Stimulated activated CD8-positive, alpha-beta memory T cell treated with anti-CD3 and anti-CD28 coated beads, Interleukin-4, amount 100 ng/mL, for 24 hours (primary cell): ENCODE measurements around the gene UXS1.
"Not testable (repeated sequence)": the region's sequence is repeated elsewhere in the genome, so short reads cannot be mapped to it uniquely, and the experiment has no call there.

Source experiments
- DNase-seq: peaks from one replicate; pipeline ENCODE4 v3.0.0-alpha.2; 2020; ENCODE audit warnings: low read depth

UXS1 gene

DNA sequence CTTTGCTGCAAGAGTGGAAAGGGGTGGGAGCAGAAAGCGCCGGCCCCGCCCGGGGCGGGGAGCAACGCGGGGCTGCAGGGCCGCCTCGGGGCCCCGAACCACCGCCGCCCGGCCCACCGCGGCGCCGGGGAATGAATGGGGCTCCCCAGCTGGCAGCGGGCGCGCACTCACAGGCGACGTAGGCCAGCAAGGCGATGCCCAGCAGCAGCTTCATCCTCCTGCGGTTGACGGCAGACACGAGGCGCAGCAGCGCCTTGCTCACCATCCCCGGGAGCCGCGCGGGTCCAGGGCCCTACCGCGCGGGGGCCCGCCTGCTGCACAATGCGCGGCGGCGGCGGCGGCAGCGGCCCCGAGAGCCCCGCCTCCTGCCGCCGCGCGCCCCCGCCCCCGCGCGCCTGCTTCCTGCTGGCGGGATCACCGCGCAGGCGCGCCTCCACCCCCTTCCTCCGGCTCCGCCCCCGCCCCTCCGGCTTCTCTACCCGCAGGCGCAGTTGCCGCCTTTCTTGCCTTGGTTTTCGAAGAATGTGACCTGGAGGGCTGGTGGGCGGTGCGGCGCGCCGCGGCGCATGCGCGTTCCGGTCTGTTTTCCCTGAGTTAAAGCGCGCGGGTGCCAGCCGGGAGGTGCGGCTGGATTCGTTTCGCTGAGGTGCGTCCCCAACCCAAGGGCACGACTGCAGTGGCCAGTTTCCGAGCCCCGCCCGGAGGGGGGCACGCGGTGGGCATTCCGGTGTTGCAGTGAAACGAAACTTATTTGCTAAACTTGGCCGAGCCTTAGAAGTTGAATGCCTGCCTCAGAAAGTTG is at the start of gene UXS1:
UXS1 (minus strand) TSS at position 325 of the 802 bp plus-strand sequence; CDS start at position 265, 60 bp downstream.
- DNase-seq: peak; percentile 99

DNA sequence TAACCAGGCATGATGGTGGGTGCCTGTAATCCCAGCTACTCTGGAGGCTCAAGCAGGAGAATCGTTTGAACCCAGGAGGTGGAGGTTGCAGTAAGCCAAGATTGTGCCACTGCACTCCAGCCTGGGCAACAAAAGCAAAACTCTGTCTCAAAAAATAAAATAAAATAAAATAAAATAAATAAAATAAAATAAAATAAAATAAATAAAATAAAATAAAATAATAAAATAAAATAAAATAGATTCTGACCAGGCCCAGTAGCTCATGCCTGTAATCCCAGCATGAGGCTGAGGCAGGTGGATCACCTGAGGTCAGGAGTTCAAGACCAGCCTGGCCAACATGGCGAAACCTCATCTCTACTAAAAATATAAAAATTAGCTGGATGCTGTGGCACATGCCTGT is 45.4 kb upstream of the UXS1 start:
- DNase-seq: not testable (repeated sequence)

DNA sequence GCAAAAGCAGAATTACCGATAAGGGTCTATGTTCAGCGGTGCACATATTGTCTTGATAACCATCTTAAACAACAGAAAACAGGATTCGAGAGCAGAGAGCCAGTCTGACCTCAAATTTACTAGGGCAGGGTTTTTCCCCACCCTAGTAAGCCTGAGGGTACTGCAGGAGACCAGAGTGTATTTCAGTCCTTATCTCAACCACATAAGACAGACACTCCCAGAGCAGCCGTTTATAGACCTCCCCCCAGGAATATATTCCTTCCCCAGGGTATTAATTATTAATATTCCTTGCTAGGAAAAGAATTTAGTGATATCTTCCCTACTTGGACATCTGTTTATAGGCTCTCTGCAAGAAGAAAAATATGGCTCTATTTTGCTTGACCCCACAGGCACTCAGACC is 41.3 kb upstream of the UXS1 start:
- DNase-seq: not testable (repeated sequence)

DNA sequence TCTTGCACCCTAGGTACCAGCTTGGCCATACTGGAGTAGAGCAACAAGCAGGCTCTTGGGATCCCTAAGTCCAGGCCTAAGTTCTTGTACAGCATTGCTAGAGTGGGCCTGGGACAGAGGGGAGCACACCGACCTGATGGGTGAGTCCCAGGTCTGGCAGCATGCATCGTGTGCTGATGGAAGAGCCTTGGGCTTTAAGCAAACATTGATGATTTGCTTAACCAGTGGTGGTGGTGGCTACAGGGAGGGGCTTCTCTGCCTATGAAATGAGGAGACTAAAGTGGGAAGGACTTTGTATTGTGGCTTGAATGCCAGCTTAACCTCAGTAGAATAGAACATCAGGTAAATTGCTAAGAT is 39.2 kb upstream of the UXS1 start:
- no peak for DNase-seq

DNA sequence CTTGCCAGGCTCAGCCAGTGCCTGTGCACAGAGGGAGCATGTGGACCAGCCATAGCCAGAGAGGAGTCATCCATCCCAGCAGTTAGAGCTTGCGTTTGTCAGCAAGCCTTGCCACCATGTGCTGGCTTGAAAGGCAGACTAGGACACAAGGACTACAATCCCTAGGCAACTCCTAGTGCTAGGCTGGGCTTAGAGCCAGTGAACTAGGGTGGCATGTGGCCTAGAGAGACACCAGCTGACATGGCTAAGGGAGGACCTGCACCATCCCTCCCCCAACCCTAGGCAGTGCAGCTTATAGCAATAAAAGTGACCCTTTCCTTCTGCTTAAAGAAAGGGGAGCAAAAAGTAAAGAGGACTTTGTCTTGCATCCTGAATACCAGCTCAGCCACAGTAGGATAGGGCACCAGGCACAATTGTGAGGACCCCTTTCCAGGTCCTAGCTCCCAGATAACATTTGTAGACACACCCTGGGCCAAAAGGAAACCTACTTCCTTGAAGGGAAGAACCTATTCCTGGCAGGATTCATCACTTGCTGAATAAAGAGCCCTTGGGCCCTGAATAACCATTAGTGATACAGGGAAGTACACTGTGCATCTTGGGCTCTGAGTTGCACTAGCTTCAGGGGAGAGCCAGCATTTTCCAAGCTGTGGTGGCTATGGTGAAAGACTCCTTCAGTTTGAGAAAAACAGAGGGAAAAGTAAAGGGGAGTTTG is 38.7 kb upstream of the UXS1 start:
- DNase-seq: no peak

DNA sequence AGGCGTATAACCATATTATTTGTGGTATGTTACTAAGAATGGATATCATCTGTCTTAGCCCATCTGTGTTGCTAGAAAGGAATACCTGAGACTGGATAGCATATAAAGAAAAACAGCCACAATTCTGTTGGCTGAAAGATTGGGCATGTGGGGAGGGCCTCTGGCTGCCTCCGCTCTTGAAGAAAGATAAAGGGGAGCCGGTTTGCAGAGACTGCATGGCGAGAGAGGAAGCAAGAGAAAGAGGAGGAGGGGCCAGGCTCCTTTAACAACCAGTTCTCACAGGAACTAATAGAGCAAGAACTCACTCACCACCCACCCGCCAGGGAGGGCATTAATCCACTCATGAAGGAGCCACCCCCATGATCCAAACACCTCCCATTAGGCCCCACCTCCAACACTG is 29.2 kb upstream of the UXS1 start:
- no peak for DNase-seq

DNA sequence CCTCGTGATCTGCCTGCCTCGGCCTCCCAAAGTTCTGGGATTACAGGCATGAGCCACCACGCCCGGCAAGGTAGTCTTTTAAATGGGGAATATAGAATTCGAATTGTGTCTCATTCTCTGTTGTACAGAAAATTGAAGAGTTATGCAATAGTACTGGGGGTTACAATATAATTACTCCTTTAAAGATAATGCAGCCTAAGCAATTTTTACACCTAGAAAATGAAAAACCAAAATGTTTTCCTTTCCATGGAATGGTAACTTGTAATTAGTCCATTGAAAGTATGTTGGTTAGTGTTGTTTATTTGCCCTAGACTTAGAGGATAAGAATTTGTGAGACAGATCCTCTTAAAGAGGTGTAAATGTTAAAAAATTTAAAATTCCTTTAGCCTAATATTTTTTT is 28.0 kb upstream of the UXS1 start:
- not testable (repeated sequence) for DNase-seq

DNA sequence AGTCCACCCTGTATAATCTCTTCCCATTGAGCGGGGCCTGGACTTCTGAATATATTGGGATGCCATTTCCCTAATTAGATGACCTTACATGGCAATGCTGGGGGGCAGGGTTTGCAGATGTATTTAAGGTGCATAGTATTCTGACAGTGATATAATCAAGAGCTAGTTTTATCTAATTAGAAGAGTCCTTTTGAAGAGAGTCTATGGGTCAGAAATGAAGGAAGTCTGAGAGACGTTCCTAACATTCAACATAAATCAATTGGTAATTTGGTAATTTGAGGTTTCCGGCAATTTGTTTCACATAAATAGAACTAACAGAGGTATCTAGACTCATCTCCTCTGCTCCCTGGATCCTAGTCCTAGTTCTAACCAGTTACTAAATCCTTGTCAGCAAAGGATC is 25.7 kb upstream of the UXS1 start:
- DNase-seq: no peak

DNA sequence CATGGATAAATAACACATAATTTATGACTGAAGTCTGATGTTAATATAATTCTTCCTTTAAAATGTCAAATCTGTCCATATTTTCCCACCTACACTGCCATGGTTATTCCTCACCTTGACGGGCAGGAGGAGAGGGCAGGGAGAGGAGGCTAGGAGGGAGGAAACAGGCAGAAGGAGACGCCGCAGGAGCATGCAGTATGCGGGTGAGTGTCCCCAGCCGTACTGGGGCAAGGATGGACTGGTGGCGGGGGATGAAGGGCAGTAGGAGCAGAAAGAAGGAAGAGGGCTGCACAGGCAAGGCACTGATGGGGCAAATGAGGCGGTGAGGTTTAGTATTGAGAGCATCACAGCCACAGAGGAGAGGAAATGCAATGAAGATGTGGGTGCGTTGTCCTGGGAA is 25.1 kb upstream of the UXS1 start:
- DNase-seq: not testable (repeated sequence)

DNA sequence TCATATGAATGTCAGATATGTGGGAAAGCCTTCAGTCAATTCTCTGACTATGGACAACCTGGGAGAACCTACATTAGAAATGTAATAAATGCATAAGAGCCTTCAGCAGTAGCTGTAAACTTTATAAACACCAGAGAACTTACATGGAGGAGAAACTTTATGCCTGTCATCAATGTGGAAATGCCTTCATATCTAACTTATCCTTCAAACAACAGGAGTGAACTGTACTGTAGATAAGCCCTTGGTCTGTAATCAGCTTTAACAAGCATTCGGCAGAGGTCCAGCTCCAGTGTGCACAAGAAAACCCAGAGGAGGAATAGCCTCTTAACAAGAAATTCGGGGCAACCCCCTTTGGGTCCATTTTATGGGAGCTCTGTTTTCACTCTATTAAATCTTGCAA is 14.8 kb upstream of the UXS1 start:
- no peak for DNase-seq

DNA sequence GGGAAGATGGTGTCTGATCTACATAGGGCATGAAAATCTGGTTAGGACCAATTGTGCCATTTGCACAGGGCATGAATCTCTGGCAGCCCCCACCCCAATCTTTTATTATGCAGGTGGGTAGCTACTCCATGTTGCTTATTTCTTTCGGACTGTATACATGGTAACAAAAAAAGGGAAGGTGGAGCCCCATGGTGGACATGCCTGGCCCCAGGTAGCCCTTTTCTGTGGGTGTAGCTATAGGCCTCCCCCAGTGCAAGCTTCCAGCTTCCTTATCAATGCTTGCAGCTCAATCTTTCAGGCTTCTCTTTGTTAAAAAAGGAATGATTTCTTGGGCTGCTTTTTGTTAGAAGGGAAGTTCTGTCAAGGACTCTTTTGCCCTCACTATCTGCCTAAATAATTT is 14.3 kb upstream of the UXS1 start:
- no peak for DNase-seq

DNA sequence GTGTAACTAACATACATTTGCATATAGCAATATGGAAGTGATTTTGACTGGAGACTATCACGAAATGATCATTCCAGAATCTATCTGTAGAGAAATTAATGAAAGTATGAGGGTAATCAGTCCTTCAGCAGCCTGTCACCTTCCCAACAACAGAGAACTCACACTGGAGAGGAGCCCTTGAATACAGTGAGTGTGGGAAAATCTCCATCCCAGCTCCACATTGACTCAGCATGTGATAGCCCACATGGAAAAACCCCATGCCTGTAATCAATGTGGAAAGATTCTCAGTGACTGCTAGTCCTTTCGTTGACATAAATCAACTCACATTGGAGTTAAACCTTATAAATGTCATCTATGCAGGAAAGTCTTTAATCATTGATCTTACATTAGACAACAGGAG is 13.1 kb upstream of the UXS1 start:
- no peak for DNase-seq

DNA sequence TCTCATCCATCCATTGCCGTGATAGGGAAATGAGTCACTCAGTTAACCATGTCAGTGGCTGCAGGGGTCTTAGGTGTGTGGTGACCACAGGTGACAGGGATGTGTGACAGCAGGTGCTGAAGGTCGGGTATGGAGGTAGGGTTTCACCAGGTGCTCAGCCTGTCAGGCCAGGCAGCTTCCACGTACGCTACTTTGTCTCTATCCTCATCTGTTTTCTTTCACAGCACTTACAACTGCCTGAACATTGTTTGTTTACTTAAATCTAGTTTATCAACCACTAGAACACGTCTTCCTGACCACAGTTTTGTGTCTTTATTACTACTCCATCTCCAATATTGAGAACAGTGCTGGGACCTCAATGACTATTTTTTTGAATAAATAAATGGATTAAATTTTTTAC is 11.4 kb upstream of the UXS1 start:
- DNase-seq: no peak

DNA sequence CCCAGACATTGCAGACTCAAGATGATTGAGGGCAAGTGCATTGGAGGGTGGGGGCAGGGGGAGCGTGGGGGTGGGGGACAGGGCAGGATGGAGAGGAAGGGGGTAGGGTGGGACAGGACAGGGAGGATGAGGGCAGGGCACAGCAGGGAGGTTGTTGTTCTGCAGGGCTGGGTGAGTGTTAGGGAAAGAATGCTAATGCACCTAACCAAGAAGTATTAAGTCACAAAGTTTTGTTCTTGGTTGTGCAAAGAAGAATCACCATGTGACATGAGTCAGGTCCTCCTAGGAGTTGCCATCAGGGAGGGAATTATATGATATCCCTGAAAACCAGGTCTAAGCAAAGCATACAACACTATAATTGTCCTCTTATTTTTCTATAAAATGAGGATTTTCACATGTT is 10.4 kb upstream of the UXS1 start:
- DNase-seq: not testable (repeated sequence)

DNA sequence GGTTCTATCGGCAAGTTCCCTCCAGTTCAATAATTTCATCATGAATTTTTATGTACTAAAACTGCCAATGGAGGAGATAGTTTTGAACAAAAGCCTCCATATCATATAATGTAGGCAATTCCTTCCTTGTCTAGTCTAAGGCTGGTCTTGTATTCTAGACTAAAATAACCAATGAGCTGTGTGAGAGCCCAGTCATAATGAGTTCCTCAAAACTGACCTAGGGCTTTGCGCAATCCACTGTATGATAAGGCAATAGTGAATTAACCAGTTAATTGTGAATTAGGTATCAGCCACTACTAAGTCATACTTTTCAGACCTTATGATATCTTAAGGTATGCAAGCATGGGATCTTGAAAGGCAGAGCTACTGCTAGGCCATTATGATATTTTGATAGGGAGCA is 7.6 kb upstream of the UXS1 start:
- no peak for DNase-seq

DNA sequence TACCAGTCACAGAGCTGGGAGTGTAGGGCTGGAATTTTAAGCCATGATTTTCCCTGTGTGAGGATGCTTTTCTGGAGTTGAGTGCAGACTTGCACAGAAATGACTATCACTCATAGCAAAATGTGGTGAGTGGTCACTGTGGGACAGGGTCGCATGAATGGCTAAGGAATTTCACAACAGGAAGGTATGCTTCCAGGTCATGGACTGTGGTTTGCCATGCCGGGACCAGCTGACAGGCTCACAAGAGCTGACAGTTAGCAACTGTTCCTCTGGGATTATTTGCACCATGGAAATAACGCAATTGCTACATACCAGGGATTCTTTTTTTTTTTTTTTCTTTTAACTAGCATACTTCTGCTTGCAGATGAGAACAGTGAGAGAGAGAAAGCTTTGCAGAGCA is 3.8 kb upstream of the UXS1 start:
- no peak for DNase-seq

DNA sequence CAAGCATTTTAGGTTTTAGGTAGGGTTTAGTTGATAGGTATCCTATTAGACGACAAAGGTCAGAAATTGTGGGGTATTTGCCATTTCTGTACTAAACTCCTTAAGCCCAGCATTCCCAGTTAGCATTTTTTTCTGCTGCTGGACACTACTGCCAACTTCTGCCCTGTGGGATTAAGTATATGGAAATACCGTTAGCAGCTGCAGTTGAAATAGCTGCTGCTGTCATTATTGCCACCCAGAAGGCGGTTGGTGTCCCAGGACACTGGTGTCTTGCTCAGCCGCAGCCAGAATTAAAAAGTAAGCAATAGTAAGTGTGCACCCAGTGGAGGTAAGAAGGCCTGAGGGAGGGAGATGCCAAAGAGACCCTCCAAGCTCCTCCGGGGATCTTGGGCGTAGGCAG is 1.9 kb upstream of the UXS1 start:
- DNase-seq: no peak

DNA sequence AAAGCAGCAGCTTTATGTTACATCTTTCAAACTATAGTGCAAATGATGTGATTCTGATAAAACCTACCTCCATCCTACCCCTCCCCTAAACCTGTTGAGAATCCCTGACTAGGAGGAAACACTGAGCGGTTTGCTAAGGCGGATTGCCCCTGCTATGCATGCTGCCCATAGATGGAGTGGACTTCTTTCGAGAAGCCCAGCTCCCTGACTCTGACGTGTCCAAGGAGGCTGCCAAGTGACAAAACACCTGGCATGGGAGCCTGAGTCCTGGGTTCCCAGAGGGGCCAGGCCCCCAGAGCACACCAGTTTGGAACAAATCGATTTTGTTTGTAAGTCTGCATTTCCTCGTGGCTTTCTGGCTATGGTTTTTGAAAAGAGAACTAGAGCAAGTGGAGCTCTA is 1.4 kb upstream of the UXS1 start:
- no peak for DNase-seq

DNA sequence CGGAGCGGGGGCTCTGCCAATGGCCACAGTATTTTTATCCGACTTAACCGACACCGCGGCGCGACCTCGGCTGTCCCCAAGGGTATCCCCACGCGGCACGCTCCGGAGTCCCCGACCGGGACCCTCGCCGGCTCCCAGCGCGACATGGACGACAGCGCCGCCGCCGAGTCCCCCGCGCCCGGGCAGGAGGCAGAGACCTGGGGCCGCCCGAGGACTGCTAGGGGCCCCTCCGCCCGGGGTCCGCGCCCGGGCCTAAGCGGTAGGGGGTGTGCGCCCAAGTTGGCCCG is 468 bp downstream of the UXS1 start:
- DNase-seq: no peak

DNA sequence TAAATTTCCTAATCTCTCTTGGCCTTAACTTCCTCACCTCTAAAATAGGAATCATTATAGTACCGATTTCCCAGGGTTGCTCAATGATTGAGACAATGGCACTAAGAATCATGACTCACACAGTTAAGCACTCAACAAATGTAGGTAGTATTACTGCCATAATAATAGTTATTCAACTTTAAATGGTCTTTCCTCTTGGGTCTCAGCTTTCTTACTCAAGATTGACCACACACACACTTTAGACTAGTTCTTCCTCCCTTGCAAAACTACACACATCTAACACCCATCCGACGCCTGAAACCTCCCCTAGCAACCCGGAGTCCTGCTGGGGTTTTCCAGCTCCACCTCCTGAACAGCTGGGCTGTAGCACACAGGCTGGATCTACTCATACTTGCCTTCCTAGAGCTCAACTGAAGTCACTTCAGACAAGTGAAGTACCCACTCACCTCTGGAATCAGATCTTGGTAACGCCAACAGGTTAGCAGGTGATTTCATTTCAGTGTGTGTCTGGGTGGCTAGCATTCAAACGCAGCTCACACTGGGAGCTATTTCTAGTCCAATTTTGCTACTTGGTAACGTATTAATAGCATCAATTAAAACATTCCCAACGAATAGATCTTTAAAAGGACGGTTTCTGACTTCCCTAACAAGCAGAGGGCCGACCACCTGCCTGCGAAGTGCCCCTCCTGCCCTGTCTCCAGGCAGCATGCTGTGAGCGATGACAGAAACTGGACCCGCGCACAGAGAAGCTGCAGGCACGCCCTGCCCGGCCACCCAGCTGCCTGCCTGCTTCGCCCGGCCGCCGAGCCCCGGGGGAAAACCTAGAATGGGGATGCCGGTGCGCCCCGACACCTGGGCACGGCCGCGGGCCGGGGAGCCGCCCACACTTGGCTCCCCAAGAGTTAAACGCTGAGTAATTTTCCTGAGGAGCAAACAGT is 1.1 kb downstream of the UXS1 start:
- DNase-seq: peak; percentile 28

DNA sequence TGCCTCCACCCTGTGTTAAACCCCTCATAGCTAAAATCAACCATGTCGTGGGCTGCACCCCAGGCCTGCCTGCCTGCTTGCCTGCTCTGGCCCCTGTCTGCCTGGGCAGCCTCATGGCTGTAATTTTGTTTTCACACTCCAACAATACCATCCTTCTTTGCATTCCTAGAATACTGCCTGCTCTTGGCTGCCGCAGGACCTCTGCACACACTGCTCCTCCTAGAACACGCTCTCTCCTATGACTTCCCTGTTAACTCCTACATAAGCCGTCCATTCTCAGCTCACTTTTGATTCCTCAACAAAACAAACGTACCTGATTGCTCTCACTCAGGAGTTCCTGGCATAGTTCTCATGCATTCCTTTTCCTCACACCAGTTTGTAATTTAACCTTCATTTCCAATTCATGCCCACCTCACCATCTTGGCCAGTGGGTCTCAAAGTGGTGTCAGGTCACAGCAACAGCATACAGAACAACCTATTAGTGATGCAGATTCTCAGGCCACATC is 2.5 kb downstream of the UXS1 start:
- no peak for DNase-seq

DNA sequence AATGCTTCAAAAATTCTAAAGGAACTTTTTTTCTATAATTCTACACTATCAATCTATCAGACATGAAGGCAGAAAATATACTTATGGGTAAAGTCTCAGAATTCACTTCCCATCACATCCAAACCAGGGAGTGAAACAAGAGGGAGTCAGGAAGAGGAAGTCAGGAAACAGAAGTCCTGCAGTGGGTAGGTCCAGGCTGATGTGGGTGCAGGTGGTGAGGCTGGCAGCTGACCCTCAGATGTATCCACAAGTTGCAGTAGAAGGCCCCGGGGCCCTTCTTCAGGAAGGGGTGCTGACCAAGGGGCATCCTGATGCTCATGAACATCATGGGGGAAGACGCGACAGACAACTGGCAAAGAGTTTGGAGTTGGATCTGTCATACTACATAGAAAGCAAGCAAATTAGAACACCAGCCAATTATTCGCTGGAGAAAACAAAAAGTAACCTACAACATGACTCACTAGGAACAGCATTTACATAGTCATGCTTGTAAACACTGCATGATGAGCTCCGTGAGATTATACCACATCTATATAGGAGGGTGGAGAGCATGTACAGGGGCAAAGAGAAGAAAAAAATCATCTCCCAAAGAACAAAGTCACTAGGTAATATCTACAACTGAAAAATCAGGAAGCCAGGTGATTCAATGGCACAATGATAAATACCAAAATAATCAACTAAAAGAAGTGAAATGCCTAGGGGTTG is 4.2 kb downstream of the UXS1 start:
- no peak for DNase-seq
